ENCODE measurements around the gene SDK1.

DNA sequence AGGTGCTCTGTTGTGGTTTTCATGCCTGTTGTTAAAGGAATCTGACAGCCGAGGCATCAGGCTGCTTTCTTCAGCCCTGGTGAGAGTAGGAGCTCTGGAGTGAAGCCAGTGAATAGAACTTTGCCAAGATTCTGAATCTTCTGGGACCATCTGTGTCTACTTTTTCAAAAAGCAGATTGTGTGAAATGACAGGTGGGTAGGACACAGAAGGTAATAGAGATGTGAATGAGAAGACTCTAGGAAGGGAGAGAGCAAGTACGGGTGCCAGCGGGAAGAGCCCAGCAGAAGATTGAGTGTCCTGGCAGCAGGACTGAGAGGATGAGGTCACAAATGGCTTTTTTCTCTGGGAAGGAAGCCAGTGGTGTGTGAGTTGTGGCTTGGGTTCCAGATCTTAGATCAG lies 429.2 kb downstream of the SDK1 start:
- TF ChIP-seq, protein P1, sequence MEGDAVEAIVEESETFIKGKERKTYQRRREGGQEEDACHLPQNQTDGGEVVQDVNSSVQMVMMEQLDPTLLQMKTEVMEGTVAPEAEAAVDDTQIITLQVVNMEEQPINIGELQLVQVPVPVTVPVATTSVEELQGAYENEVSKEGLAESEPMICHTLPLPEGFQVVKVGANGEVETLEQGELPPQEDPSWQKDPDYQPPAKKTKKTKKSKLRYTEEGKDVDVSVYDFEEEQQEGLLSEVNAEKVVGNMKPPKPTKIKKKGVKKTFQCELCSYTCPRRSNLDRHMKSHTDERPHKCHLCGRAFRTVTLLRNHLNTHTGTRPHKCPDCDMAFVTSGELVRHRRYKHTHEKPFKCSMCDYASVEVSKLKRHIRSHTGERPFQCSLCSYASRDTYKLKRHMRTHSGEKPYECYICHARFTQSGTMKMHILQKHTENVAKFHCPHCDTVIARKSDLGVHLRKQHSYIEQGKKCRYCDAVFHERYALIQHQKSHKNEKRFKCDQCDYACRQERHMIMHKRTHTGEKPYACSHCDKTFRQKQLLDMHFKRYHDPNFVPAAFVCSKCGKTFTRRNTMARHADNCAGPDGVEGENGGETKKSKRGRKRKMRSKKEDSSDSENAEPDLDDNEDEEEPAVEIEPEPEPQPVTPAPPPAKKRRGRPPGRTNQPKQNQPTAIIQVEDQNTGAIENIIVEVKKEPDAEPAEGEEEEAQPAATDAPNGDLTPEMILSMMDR (IDR thresholded peaks at IDR 0.05), result no peak
- TF ChIP-seq POLR2AphosphoS5 (IDR thresholded peaks at IDR 0.05) (no peak), EP300 (IDR thresholded peaks at IDR 0.05) (no peak)
